SK-N-SH (cell line): Measurements from ENCODE around the gene FAIM2.

ENCODE experiments used
- CTCF ChIP-seq: fragments of 200-600 bp; sonication (generic); IDR thresholded peaks from 2 replicates; pipeline ENCODE4 v1.6.1; 2017; ENCODE audit warnings: antibody characterized with exemption, mild to moderate bottlenecking, moderate library complexity
- EP300 ChIP-seq, 2 experiments: IDR thresholded peaks; 2 replicates each; pipeline versions ENCODE4 v1.4.0 to v1.6.1; 2012; ENCODE audit warnings: borderline replicate concordance in 1 of 2, low read depth in 1 of 2, low read length in 1 of 2
- GABPA ChIP-seq: IDR thresholded peaks from 2 replicates; pipeline ENCODE4 v1.4.0; 2012; ENCODE audit warnings: low read depth, mild to moderate bottlenecking
- JUND ChIP-seq: IDR thresholded peaks from 2 replicates; pipeline ENCODE4 v1.4.0; 2012
- MAX ChIP-seq: IDR thresholded peaks from 2 replicates; pipeline ENCODE4 v1.4.0; 2012; ENCODE audit warnings: low read depth
- SIN3A ChIP-seq: IDR thresholded peaks from 2 replicates; pipeline ENCODE4 v1.6.1; 2012; ENCODE audit warnings: low read depth, mild to moderate bottlenecking, low read length, moderate library complexity, borderline replicate concordance
- TAF1 ChIP-seq: IDR thresholded peaks from 2 replicates; pipeline ENCODE4 v1.6.1; 2012; ENCODE audit warnings: low read depth, mild to moderate bottlenecking, low read length, moderate library complexity, borderline replicate concordance
- ZBTB33 ChIP-seq: IDR thresholded peaks from 2 replicates; pipeline ENCODE4 v1.4.0; 2012; ENCODE audit warnings: low read depth, borderline replicate concordance

- TF ChIP-seq ZBTB33 (no peak), MAX (no peak), SIN3A (no peak), CTCF (no peak), TAF1 (no peak), GABPA (no peak), EP300 (IDR thresholded peaks at IDR 0.05; ENCODE audit: borderline replicate concordance in 1 of 2, low read depth in 1 of 2, low read length in 1 of 2) (no peak), JUND (no peak)
Measured at GRCh38 chr12:49932023-49932422, 28.3 kb upstream of the FAIM2 start.
